Keratinocyte (primary cell): ENCODE measurements around the gene CLEC3B. TPM values are rescaled to one million over a fixed set of nuclear protein-coding genes. Genes with fewer than 3 reads are reported as not detected.

ENCODE experiments used
- DNase-seq: peaks from one replicate; pipeline ENCODE4 v3.0.0-alpha.2; 2011; ENCODE audit warnings: low read depth, missing footprints, low spot score
- FAIRE-seq: peaks from 2 replicates; lab custom pipeline; 2011; peaks lifted over from hg19 to GRCh38; lab: Jason Lieb, UNC
- H2AFZ ChIP-seq: 2 replicates; pipeline ENCODE4 v1.6.0; 2012; ENCODE audit warnings: low read length, control low read depth, inconsistent platforms; ENCODE audit not compliant: control insufficient read depth
- H3K27ac ChIP-seq: 2 replicates; pipeline ENCODE4 v1.5.1; 2011; ENCODE audit warnings: low read length; ENCODE audit not compliant: control insufficient read depth, insufficient read depth
- H3K27me3 ChIP-seq: 3 replicates; pipeline ENCODE4 v1.6.0; 2011; ENCODE audit warnings: low read length; ENCODE audit not compliant: control insufficient read depth, insufficient read depth; ENCODE audit errors: extremely low read depth
- H3K36me3 ChIP-seq, 2 experiments: 2 replicates in 1 of 2; 3 replicates in 1 of 2; pipeline ENCODE4 v1.5.1; 2011; ENCODE audit warnings: low read length in 2 of 2, mild to moderate bottlenecking in 1 of 2; ENCODE audit not compliant: control insufficient read depth in 2 of 2, insufficient read depth in 2 of 2; ENCODE audit errors: extremely low read depth in 1 of 2
- H3K4me1 ChIP-seq: 3 replicates; pipeline ENCODE4 v1.5.1; 2011; ENCODE audit warnings: low read length; ENCODE audit not compliant: control insufficient read depth, insufficient read depth; ENCODE audit errors: extremely low read depth
- H3K4me2 ChIP-seq: 3 replicates; pipeline ENCODE4 v1.6.0; 2011; ENCODE audit warnings: low read depth, low read length; ENCODE audit not compliant: control insufficient read depth, insufficient read depth; ENCODE audit errors: extremely low read depth
- H3K4me3 ChIP-seq, 3 experiments: fragments of 200-600 bp in 1 of 3; sonication (generic) in 1 of 3; 2 replicates in 2 of 3; 3 replicates in 1 of 3; pipeline ENCODE4 v1.5.1; 2011 to 2016; ENCODE audit warnings: low read length in 3 of 3, mild to moderate bottlenecking in 3 of 3, control low read depth in 2 of 3, inconsistent platforms in 1 of 3, low read depth in 1 of 3, mixed read lengths in 1 of 3, mixed run types in 1 of 3, moderate library complexity in 1 of 3; ENCODE audit not compliant: control insufficient read depth in 2 of 3, insufficient read depth in 2 of 3; ENCODE audit errors: extremely low read depth in 1 of 3
- H3K79me2 ChIP-seq: 2 replicates; pipeline ENCODE4 v1.6.0; 2012; ENCODE audit warnings: low read length; ENCODE audit not compliant: control insufficient read depth, insufficient read depth
- H3K9ac ChIP-seq: 3 replicates; pipeline ENCODE4 v1.6.0; 2011; ENCODE audit warnings: low read length; ENCODE audit not compliant: control insufficient read depth, insufficient read depth; ENCODE audit errors: extremely low read depth
- H3K9me1 ChIP-seq: 3 replicates; pipeline ENCODE4 v1.6.0; 2011; ENCODE audit warnings: low read length; ENCODE audit not compliant: control insufficient read depth, insufficient read depth; ENCODE audit errors: extremely low read depth
- H3K9me3 ChIP-seq: 2 replicates; pipeline ENCODE4 v1.5.1; 2012; ENCODE audit warnings: low read depth, low read length; ENCODE audit not compliant: control insufficient read depth
- H4K20me1 ChIP-seq: 3 replicates; pipeline ENCODE4 v1.6.0; 2011; ENCODE audit warnings: low read length; ENCODE audit not compliant: control insufficient read depth, insufficient read depth; ENCODE audit errors: extremely low read depth
- EZH2 ChIP-seq: IDR thresholded peaks from one replicate; pipeline ENCODE4 v1.6.1; 2012; ENCODE audit warnings: inconsistent platforms, mild to moderate bottlenecking, low read length, moderate library complexity
- dilution Hi-C: fragments of 300-500 bp; cut with MboI; formaldehyde crosslinking; loops from one replicate; pipeline ENCODE4 v1.7.0; 2020; ENCODE audit warnings: low sequenced_read_pairs; ENCODE audit not compliant: extremely low pct_ligation_motif_present
- polyA plus RNA-seq, 5 experiments: library from polyadenylated mRNA; depleted of rRNA in 3 of 5; stranded (reverse) in 3 of 5; stranded (forward) in 1 of 5; unstranded in 1 of 5; fragments of >200 nt; gene quantifications; 1 replicate in 1 of 5; 2 replicates in 3 of 5; 3 replicates in 1 of 5; pipeline versions ENCODE4 v1.2.1 to v1.2.3, GENCODE V29; 2011 to 2012; ENCODE audit warnings: missing spikeins in 2 of 5, low read depth in 1 of 5, low replicate concordance in 1 of 5
- TF ChIP-seq, protein P1 (sequence below), 3 experiments: IDR thresholded peaks in 1 of 3; conservative IDR thresholded peaks in 1 of 3; optimal IDR thresholded peaks in 1 of 3; 2 replicates in 2 of 3; 3 replicates in 1 of 3; pipeline versions ENCODE3 to v1.5.1; 2011; ENCODE audit warnings: low read length in 3 of 3, mild to moderate bottlenecking in 3 of 3, moderate library complexity in 2 of 3, control low read depth in 1 of 3, inconsistent platforms in 1 of 3; ENCODE audit not compliant: insufficient read depth in 2 of 3; ENCODE audit errors: extremely low read depth in 1 of 3

CLEC3B gene
- polyA plus RNA-seq, 1 donor (not counting 4 experiments of a cell fraction or from before 2014, with no cell fraction given): not detected

DNA sequence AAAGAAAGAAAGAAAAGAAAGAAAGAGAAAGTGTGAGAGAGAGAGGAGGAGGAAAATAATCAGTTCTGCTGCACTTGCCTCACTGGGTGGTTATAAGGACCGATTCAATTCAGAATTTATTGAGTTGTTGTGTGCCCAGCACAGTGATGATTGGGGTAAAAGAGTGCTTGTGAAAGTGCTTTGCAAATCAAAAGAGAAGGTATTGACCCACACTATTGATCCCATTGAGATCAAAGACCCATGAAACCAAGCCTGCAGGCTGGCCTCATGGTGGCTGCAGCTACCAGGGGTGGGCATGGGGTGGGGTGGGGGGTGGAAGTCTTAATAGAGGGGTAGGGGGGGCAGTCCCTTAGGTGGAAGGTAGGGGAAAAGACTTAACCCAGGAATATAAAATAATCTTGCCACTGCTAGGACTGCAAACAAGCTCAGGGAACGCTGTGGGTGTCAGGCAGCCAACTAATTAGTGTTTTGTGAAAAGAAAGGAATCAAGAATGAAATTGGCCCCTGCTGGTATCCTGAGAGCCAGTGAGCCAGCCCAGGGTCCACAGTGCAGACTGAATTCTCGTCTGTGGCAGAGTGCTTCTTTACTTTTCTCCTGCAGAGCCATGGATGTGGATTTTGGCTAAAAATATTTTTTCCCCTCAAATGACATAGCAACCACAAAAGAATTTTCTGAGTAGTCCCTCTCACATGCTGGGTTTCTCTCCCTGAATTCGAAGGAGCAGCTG is 34.2 kb downstream of the CLEC3B start:
- H3K4me2 ChIP-seq: no peak overlapping the region
- peaks cover 28% of the 10 kb centered on the region for H3K4me1 ChIP-seq
- TF ChIP-seq EZH2: no peak
- TF ChIP-seq, protein P1, sequence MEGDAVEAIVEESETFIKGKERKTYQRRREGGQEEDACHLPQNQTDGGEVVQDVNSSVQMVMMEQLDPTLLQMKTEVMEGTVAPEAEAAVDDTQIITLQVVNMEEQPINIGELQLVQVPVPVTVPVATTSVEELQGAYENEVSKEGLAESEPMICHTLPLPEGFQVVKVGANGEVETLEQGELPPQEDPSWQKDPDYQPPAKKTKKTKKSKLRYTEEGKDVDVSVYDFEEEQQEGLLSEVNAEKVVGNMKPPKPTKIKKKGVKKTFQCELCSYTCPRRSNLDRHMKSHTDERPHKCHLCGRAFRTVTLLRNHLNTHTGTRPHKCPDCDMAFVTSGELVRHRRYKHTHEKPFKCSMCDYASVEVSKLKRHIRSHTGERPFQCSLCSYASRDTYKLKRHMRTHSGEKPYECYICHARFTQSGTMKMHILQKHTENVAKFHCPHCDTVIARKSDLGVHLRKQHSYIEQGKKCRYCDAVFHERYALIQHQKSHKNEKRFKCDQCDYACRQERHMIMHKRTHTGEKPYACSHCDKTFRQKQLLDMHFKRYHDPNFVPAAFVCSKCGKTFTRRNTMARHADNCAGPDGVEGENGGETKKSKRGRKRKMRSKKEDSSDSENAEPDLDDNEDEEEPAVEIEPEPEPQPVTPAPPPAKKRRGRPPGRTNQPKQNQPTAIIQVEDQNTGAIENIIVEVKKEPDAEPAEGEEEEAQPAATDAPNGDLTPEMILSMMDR (optimal IDR thresholded peaks at IDR 0.05 in 1 of 3, IDR thresholded peaks at IDR 0.05 in 1 of 3, conservative IDR thresholded peaks at IDR 0.05 in 1 of 3; ENCODE audit: extremely low read depth in 1 of 3, insufficient read depth in 2 of 3, low read length in 3 of 3): no peak
- DNase-seq (no peak), FAIRE-seq (no peak)
- no peaks in the 10 kb centered on the region for H4K20me1 ChIP-seq
- H3K9me1 ChIP-seq: peaks cover 2% of the 10 kb centered on the region
- H3K36me3 ChIP-seq: no peaks in the 10 kb centered on the region
- H3K9me3 ChIP-seq: no peaks in the 10 kb centered on the region
- no peaks in the 10 kb centered on the region for H3K79me2 ChIP-seq
- dilution Hi-C loops: no loop called here
- no peaks in the 10 kb centered on the region for H3K27me3 ChIP-seq
- no peak overlapping the region for H3K4me3 ChIP-seq
- no peak overlapping the region for H3K9ac ChIP-seq
- H2AFZ ChIP-seq: no peak overlapping the region
- H3K27ac ChIP-seq: no peak overlapping the region

DNA sequence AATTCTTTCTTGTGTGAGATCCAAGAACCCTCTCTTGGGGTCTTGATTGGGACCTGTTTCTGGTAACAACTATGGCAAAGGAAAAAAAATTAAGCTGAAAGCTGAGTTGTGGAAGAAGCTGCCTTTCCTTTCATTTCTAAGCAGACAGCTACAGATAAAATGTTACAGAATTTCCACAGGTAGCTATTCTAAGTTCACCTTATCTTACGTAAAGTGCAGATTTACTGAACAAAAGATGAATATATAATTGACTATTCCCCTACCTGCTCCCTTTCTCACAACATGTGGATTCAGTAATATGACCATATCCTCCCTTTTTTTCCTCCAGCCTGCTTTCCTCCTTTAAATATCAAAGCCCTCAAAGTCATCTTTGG is 36.6 kb downstream of the CLEC3B start:
- H3K4me2 ChIP-seq: no peak overlapping the region
- no peaks in the 10 kb centered on the region for H4K20me1 ChIP-seq
- H3K9ac ChIP-seq: no peak overlapping the region
- no peaks in the 10 kb centered on the region for H3K9me1 ChIP-seq
- H3K27me3 ChIP-seq: no peaks in the 10 kb centered on the region
- DNase-seq (no peak), FAIRE-seq (no peak)
- H3K27ac ChIP-seq: no peak overlapping the region
- no peaks in the 10 kb centered on the region for H3K79me2 ChIP-seq
- TF ChIP-seq EZH2: no peak
- TF ChIP-seq, protein P1 (optimal IDR thresholded peaks at IDR 0.05 in 1 of 3, IDR thresholded peaks at IDR 0.05 in 1 of 3, conservative IDR thresholded peaks at IDR 0.05 in 1 of 3; ENCODE audit: extremely low read depth in 1 of 3, insufficient read depth in 2 of 3, low read length in 3 of 3): no peak
- dilution Hi-C loops: no loop called here
- no peak overlapping the region for H2AFZ ChIP-seq
- peaks cover 13% of the 10 kb centered on the region for H3K4me1 ChIP-seq
- no peak overlapping the region for H3K4me3 ChIP-seq
- H3K36me3 ChIP-seq: no peaks in the 10 kb centered on the region
- no peaks in the 10 kb centered on the region for H3K9me3 ChIP-seq
